Keratinocyte (primary cell): ENCODE data around the gene CAPN2. TPM values are rescaled to one million over a fixed set of nuclear protein-coding genes. Genes with fewer than 3 reads are reported as not detected.

Source experiments
- DNase-seq: peaks from one replicate; pipeline ENCODE4 v3.0.0-alpha.2; 2011; ENCODE audit warnings: low read depth, missing footprints, low spot score
- FAIRE-seq: peaks from 2 replicates; lab custom pipeline; 2011; peaks lifted over from hg19 to GRCh38; lab: Jason Lieb, UNC
- H2AFZ ChIP-seq: 2 replicates; pipeline ENCODE4 v1.6.0; 2012; ENCODE audit warnings: low read length, control low read depth, inconsistent platforms; ENCODE audit not compliant: control insufficient read depth
- H3K27ac ChIP-seq: 2 replicates; pipeline ENCODE4 v1.5.1; 2011; ENCODE audit warnings: low read length; ENCODE audit not compliant: control insufficient read depth, insufficient read depth
- H3K27me3 ChIP-seq: 3 replicates; pipeline ENCODE4 v1.6.0; 2011; ENCODE audit warnings: low read length; ENCODE audit not compliant: control insufficient read depth, insufficient read depth; ENCODE audit errors: extremely low read depth
- H3K36me3 ChIP-seq, 2 experiments: 2 replicates in 1 of 2; 3 replicates in 1 of 2; pipeline ENCODE4 v1.5.1; 2011; ENCODE audit warnings: low read length in 2 of 2, mild to moderate bottlenecking in 1 of 2; ENCODE audit not compliant: control insufficient read depth in 2 of 2, insufficient read depth in 2 of 2; ENCODE audit errors: extremely low read depth in 1 of 2
- H3K4me1 ChIP-seq: 3 replicates; pipeline ENCODE4 v1.5.1; 2011; ENCODE audit warnings: low read length; ENCODE audit not compliant: control insufficient read depth, insufficient read depth; ENCODE audit errors: extremely low read depth
- H3K4me2 ChIP-seq: 3 replicates; pipeline ENCODE4 v1.6.0; 2011; ENCODE audit warnings: low read depth, low read length; ENCODE audit not compliant: control insufficient read depth, insufficient read depth; ENCODE audit errors: extremely low read depth
- H3K4me3 ChIP-seq, 3 experiments: fragments of 200-600 bp in 1 of 3; sonication (generic) in 1 of 3; 2 replicates in 2 of 3; 3 replicates in 1 of 3; pipeline ENCODE4 v1.5.1; 2011 to 2016; ENCODE audit warnings: low read length in 3 of 3, mild to moderate bottlenecking in 3 of 3, control low read depth in 2 of 3, inconsistent platforms in 1 of 3, low read depth in 1 of 3, mixed read lengths in 1 of 3, mixed run types in 1 of 3, moderate library complexity in 1 of 3; ENCODE audit not compliant: control insufficient read depth in 2 of 3, insufficient read depth in 2 of 3; ENCODE audit errors: extremely low read depth in 1 of 3
- H3K79me2 ChIP-seq: 2 replicates; pipeline ENCODE4 v1.6.0; 2012; ENCODE audit warnings: low read length; ENCODE audit not compliant: control insufficient read depth, insufficient read depth
- H3K9ac ChIP-seq: 3 replicates; pipeline ENCODE4 v1.6.0; 2011; ENCODE audit warnings: low read length; ENCODE audit not compliant: control insufficient read depth, insufficient read depth; ENCODE audit errors: extremely low read depth
- H3K9me1 ChIP-seq: 3 replicates; pipeline ENCODE4 v1.6.0; 2011; ENCODE audit warnings: low read length; ENCODE audit not compliant: control insufficient read depth, insufficient read depth; ENCODE audit errors: extremely low read depth
- H3K9me3 ChIP-seq: 2 replicates; pipeline ENCODE4 v1.5.1; 2012; ENCODE audit warnings: low read depth, low read length; ENCODE audit not compliant: control insufficient read depth
- H4K20me1 ChIP-seq: 3 replicates; pipeline ENCODE4 v1.6.0; 2011; ENCODE audit warnings: low read length; ENCODE audit not compliant: control insufficient read depth, insufficient read depth; ENCODE audit errors: extremely low read depth
- CTCF ChIP-seq, 3 experiments: IDR thresholded peaks in 1 of 3; conservative IDR thresholded peaks in 1 of 3; optimal IDR thresholded peaks in 1 of 3; 2 replicates in 2 of 3; 3 replicates in 1 of 3; pipeline versions ENCODE3 to v1.5.1; 2011; ENCODE audit warnings: low read length in 3 of 3, mild to moderate bottlenecking in 3 of 3, moderate library complexity in 2 of 3, control low read depth in 1 of 3, inconsistent platforms in 1 of 3; ENCODE audit not compliant: insufficient read depth in 2 of 3; ENCODE audit errors: extremely low read depth in 1 of 3
- EZH2 ChIP-seq: IDR thresholded peaks from one replicate; pipeline ENCODE4 v1.6.1; 2012; ENCODE audit warnings: inconsistent platforms, mild to moderate bottlenecking, low read length, moderate library complexity
- dilution Hi-C: fragments of 300-500 bp; cut with MboI; formaldehyde crosslinking; loops from one replicate; pipeline ENCODE4 v1.7.0; 2020; ENCODE audit warnings: low sequenced_read_pairs; ENCODE audit not compliant: extremely low pct_ligation_motif_present
- polyA plus RNA-seq, 5 experiments: library from polyadenylated mRNA; depleted of rRNA in 3 of 5; stranded (reverse) in 3 of 5; stranded (forward) in 1 of 5; unstranded in 1 of 5; fragments of >200 nt; gene quantifications; 1 replicate in 1 of 5; 2 replicates in 3 of 5; 3 replicates in 1 of 5; pipeline versions ENCODE4 v1.2.1 to v1.2.3, GENCODE V29; 2011 to 2012; ENCODE audit warnings: missing spikeins in 2 of 5, low read depth in 1 of 5, low replicate concordance in 1 of 5

CAPN2 gene
- polyA plus RNA-seq, 1 donor (not counting 4 experiments of a cell fraction or from before 2014, with no cell fraction given) = 366 TPM

DNA sequence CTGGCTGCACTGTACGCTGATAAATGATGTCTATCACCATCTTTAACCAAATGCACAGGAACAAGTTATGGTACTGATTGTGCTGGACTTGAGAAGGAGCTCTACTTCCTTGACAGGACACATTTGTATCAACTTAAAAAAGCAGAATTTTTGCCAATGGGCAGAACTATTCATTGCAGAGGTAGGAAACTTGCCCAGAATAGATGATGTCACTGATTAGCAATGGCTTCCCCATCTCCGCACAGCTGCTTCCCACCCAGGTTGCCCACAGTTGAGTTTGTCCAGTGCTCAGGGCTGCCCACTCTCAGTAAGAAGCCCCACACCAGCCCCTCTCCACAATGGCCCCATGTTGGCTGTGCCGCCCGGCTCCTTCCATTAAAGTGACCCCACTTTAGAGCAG, 33.4 kb downstream of the CAPN2 start:
- Histone ChIP-seq H4K20me1 (no peaks in the 10 kb centered on the region), H3K4me1 (peaks cover 22% of the 10 kb centered on the region), H3K9me3 (no peaks in the 10 kb centered on the region), H3K9me1 (no peaks in the 10 kb centered on the region), H3K4me3 (no peak overlapping the region), H3K36me3 (peaks cover 49 to 64% of the 10 kb centered on the region in 2 experiments), H3K79me2 (peaks cover 27% of the 10 kb centered on the region), H3K27me3 (no peaks in the 10 kb centered on the region), H2AFZ (no peak overlapping the region), H3K27ac (no peak overlapping the region), H3K9ac (no peak overlapping the region), H3K4me2 (no peak overlapping the region)
- TF ChIP-seq CTCF (optimal IDR thresholded peaks at IDR 0.05 in 1 of 3, IDR thresholded peaks at IDR 0.05 in 1 of 3, conservative IDR thresholded peaks at IDR 0.05 in 1 of 3; ENCODE audit: extremely low read depth in 1 of 3, insufficient read depth in 2 of 3, low read length in 3 of 3) (no peak), EZH2 (no peak)
- DNase-seq = no peak
- no peak for FAIRE-seq
- dilution Hi-C loops = no loop called here

GRCh38 chr1:223747838-223748335, 35.5 kb downstream of the CAPN2 start:
- dilution Hi-C loops = no loop called here
- H3K79me2 ChIP-seq = peaks cover 21% of the 10 kb centered on the region
- peaks cover 9% of the 10 kb centered on the region for H3K4me1 ChIP-seq
- H4K20me1 ChIP-seq = no peaks in the 10 kb centered on the region
- H3K4me3 ChIP-seq = no peak overlapping the region
- no peak for DNase-seq
- H3K9me1 ChIP-seq = no peaks in the 10 kb centered on the region
- no peaks in the 10 kb centered on the region for H3K9me3 ChIP-seq
- TF ChIP-seq EZH2 (no peak), CTCF (optimal IDR thresholded peaks at IDR 0.05 in 1 of 3, IDR thresholded peaks at IDR 0.05 in 1 of 3, conservative IDR thresholded peaks at IDR 0.05 in 1 of 3; ENCODE audit: extremely low read depth in 1 of 3, insufficient read depth in 2 of 3, low read length in 3 of 3) (no peak)
- no peak overlapping the region for H3K9ac ChIP-seq
- no peak overlapping the region for H3K4me2 ChIP-seq
- no peak for FAIRE-seq
- H2AFZ ChIP-seq = no peak overlapping the region
- H3K27me3 ChIP-seq = no peaks in the 10 kb centered on the region
- H3K27ac ChIP-seq = no peak overlapping the region
- peaks cover 66 to 82% of the 10 kb centered on the region in 2 experiments for H3K36me3 ChIP-seq
